CD4-positive, alpha-beta T cell (primary cell): ENCODE data around the gene STAT5B. TPM values are rescaled to one million over a fixed set of nuclear protein-coding genes. Genes with fewer than 3 reads are reported as not detected.

Experiments used
- ATAC-seq: fragments of 200-7000 bp; cut with Tn5 transposase; one replicate; pipeline ENCODE4 v1.10.0; 2022; ENCODE audit warnings: mild to moderate bottlenecking; ENCODE audit not compliant: poor library complexity
- CTCF ChIA-PET: fragments of 350-600 bp; sonication (Branson Sonifier 250); formaldehyde crosslinking; loops from one replicate; lab custom pipeline; 2021; ENCODE audit warnings: antibody characterized with exemption, inconsistent platforms; lab: Charles Lee
- POLR2A ChIA-PET: fragments of 350-600 bp; sonication (Branson Sonifier 250); formaldehyde crosslinking; loops from one replicate; lab custom pipeline; 2021; ENCODE audit warnings: antibody characterized with exemption, inconsistent platforms; lab: Charles Lee
- DNase-seq, 14 experiments: peaks; one replicate each; pipeline ENCODE4 v3.0.0-alpha.2; 2013 to 2020; ENCODE audit warnings: mixed read lengths in 2 of 14
- H3K27ac ChIP-seq, 2 donors: one replicate each; pipeline versions ENCODE4 v1.5.1 to v1.7.0; 2013; ENCODE audit warnings: low read length in 2 of 2, low read depth in 1 of 2, mild to moderate bottlenecking in 1 of 2
- H3K27me3 ChIP-seq, 2 experiments: 1 replicate in 1 of 2; 2 replicates in 1 of 2; pipeline versions ENCODE4 v1.6.1 to v1.7.0; 2013; ENCODE audit warnings: low read length in 2 of 2, control low read depth in 1 of 2, mild to moderate bottlenecking in 1 of 2, moderate library complexity in 1 of 2; ENCODE audit not compliant: insufficient read depth in 2 of 2, control insufficient read depth in 1 of 2
- H3K36me3 ChIP-seq: one replicate; pipeline ENCODE4 v1.6.1; 2013; ENCODE audit warnings: low read length, control low read depth; ENCODE audit not compliant: insufficient read depth
- H3K4me1 ChIP-seq: one replicate; pipeline ENCODE4 v1.6.1; 2013; ENCODE audit warnings: low read length, control low read depth; ENCODE audit not compliant: insufficient read depth
- H3K4me3 ChIP-seq: one replicate; pipeline ENCODE4 v1.5.1; 2013; ENCODE audit warnings: mild to moderate bottlenecking, low read length, moderate library complexity
- H3K9me3 ChIP-seq, 2 experiments: 1 replicate in 1 of 2; 2 replicates in 1 of 2; pipeline versions ENCODE4 v1.6.1 to v1.7.0; 2013; ENCODE audit warnings: low read length in 2 of 2, mild to moderate bottlenecking in 2 of 2, control low read depth in 1 of 2, moderate library complexity in 1 of 2; ENCODE audit not compliant: control insufficient read depth in 1 of 2, insufficient read depth in 1 of 2
- H3K27ac Mint-ChIP-seq: one replicate; pipeline ENCODE4 v1.8.0; 2020; ENCODE audit warnings: mixed read lengths
- H3K27me3 Mint-ChIP-seq: one replicate; pipeline ENCODE4 v1.8.0; 2021; ENCODE audit warnings: mixed read lengths
- H3K36me3 Mint-ChIP-seq: one replicate; pipeline ENCODE4 v1.8.0; 2021; ENCODE audit warnings: low read depth, mixed read lengths
- H3K4me1 Mint-ChIP-seq: one replicate; pipeline ENCODE4 v1.8.0; 2021; ENCODE audit warnings: low read depth, mixed read lengths
- H3K4me3 Mint-ChIP-seq: one replicate; pipeline ENCODE4 v1.8.0; 2020; ENCODE audit warnings: mild to moderate bottlenecking, mixed read lengths
- H3K9me3 Mint-ChIP-seq: one replicate; pipeline ENCODE4 v1.8.0; 2020; ENCODE audit warnings: mixed read lengths
- intact Hi-C, 2 experiments: fragments of 100-400 bp; cut with DNase I in 1 of 2; cut with micrococcal nuclease in 1 of 2; formaldehyde crosslinking; loops; one replicate each; pipeline versions ENCODE4 v1.15.1 to v1.9.0; 2023 to 2025; cut with DNase I, micrococcal nuclease
- total RNA-seq, 174 experiments: library from RNA in 2 of 174; stranded (reverse) in 2 of 174; gene quantifications; one replicate each; pipeline ENCODE4 v1.2.3 and lab custom pipeline; 2021 to 2026
- TF ChIP-seq, protein P1 (sequence below): fragments of 200-600 bp; IDR thresholded peaks from one replicate; pipeline ENCODE4 v1.8.0; 2022; ENCODE audit warnings: antibody characterized with exemption, mild to moderate bottlenecking

STAT5B gene
- total RNA-seq, 2 experiments from 2014 or later = 99.4 to 104 TPM

- CTCF ChIA-PET = interaction anchor here (0.6 kb wide), 1 partner anchor 236 kb away, joined by 3 read pairs; no protein-coding TSS in a partner anchor
- peaks cover 46% of the 10 kb centered on the region for H3K36me3 Mint-ChIP-seq
- intact Hi-C loops = no loop called here
- no peak overlapping the region for H3K27ac ChIP-seq
- ATAC-seq = no peak
- H3K36me3 ChIP-seq = peaks cover 33% of the 10 kb centered on the region
- POLR2A ChIA-PET = no interaction called here
- DNase-seq = peak in 3 of 14 experiments; percentile 19 to 58 (median 49)
- no peaks in the 10 kb centered on the region for H3K9me3 ChIP-seq
- H3K4me3 Mint-ChIP-seq = no peak overlapping the region
- H3K27me3 ChIP-seq = no peaks in the 10 kb centered on the region
- no peak overlapping the region for H3K27ac Mint-ChIP-seq
- H3K27me3 Mint-ChIP-seq = no peaks in the 10 kb centered on the region
- H3K4me3 ChIP-seq = no peak overlapping the region
- TF ChIP-seq, protein P1, sequence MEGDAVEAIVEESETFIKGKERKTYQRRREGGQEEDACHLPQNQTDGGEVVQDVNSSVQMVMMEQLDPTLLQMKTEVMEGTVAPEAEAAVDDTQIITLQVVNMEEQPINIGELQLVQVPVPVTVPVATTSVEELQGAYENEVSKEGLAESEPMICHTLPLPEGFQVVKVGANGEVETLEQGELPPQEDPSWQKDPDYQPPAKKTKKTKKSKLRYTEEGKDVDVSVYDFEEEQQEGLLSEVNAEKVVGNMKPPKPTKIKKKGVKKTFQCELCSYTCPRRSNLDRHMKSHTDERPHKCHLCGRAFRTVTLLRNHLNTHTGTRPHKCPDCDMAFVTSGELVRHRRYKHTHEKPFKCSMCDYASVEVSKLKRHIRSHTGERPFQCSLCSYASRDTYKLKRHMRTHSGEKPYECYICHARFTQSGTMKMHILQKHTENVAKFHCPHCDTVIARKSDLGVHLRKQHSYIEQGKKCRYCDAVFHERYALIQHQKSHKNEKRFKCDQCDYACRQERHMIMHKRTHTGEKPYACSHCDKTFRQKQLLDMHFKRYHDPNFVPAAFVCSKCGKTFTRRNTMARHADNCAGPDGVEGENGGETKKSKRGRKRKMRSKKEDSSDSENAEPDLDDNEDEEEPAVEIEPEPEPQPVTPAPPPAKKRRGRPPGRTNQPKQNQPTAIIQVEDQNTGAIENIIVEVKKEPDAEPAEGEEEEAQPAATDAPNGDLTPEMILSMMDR = no peak
- H3K9me3 Mint-ChIP-seq = no peaks in the 10 kb centered on the region
- peaks cover 8% of the 10 kb centered on the region for H3K4me1 Mint-ChIP-seq
- H3K4me1 ChIP-seq = peaks cover 10% of the 10 kb centered on the region
These were observed 77.3 kb downstream of the STAT5B start for GRCh38 chr17:42198897-42199296.

DNA sequence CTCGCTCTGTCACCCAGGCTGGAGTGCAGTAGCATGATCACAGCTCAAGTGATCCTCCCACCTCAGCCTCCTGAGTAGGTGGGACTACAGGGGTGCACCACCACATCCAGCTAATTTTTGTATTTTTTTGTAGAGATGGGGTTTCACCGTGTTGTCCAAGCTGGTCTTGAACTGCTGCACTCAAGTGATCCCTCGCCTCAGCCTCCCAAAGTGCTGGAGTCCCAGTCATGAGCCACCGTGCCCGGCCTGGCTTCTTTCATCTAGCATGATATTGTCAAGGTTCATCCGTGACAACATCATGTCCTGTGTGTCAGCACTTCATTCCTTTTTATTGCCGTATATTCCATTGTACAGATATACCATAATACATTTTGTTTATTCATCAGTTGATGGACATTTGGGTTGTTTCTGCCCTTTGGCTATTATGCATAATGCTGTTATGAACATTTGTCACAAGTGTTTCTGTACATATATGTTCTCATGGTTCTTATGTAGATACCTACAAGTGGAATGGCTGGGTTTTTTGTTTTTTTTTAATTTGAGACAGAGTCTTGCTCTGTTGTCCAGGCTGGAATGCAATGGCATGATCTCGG lies 78.5 kb downstream of the STAT5B start:
- Mint-ChIP-seq H3K4me3 (no peak overlapping the region), H3K4me1 (peaks cover 15% of the 10 kb centered on the region), H3K9me3 (no peaks in the 10 kb centered on the region), H3K36me3 (peaks cover 36% of the 10 kb centered on the region), H3K27me3 (no peaks in the 10 kb centered on the region), H3K27ac (no peak overlapping the region)
- no peaks in the 10 kb centered on the region for H3K27me3 ChIP-seq
- ATAC-seq (no peak), DNase-seq (no peak)
- peaks cover 23% of the 10 kb centered on the region for H3K4me1 ChIP-seq
- intact Hi-C loops = no loop called here
- no peaks in the 10 kb centered on the region for H3K9me3 ChIP-seq
- ChIA-PET CTCF (no interaction called here), POLR2A (no interaction called here)
- TF ChIP-seq, protein P1 = no peak
- no peak overlapping the region for H3K4me3 ChIP-seq
- H3K27ac ChIP-seq = no peak overlapping the region
- H3K36me3 ChIP-seq = peaks cover 23% of the 10 kb centered on the region

GRCh38 chr17:42193969-42194899 lies 82.0 kb downstream of the STAT5B start, which contains the start of gene GHDC:
Gene GHDC, minus strand, starts transcription at chr17:42194494. Its CDS starts 913 bp downstream, at chr17:42193581.
- Histone ChIP-seq H3K27ac (peak within 1 kb of the TSS; percentile 34 to 39), H3K4me1 (peaks cover 26% of the 10 kb centered on the region), H3K9me3 (no peaks in the 10 kb centered on the region), H3K4me3 (peak within 1 kb of the TSS; percentile 75), H3K27me3 (no peaks in the 10 kb centered on the region), H3K36me3 (no peaks in the 10 kb centered on the region)
- Mint-ChIP-seq H3K27ac (peak within 1 kb of the TSS; percentile 76), H3K36me3 (peaks cover 7% of the 10 kb centered on the region), H3K4me3 (peak within 1 kb of the TSS; percentile 95), H3K4me1 (peaks cover 18% of the 10 kb centered on the region), H3K9me3 (no peaks in the 10 kb centered on the region), H3K27me3 (no peaks in the 10 kb centered on the region)
- TF ChIP-seq, protein P1 = no peak
- intact Hi-C loops = loop anchor here (1.0 to 5.0 kb wide), 3 partner anchors 13 to 72 kb away; partner anchors contain the start of genes HSPB9 (in 1 of the 2), KAT2A (in 1 of the 2) and KCNH4 (in 1 of the 2)
- CTCF ChIA-PET = interaction anchor here (0.8 to 2.5 kb wide), 6 partner anchors 10 to 128 kb away, joined by 3 to 12 read pairs (median 5); partner anchors contain the start of genes HCRT and KCNH4
- ATAC-seq (peak; percentile 97), DNase-seq (peak; percentile 55 to 88 (median 73))
- POLR2A ChIA-PET = interaction anchor here (0.7 to 3.6 kb wide), 16 partner anchors 10 to 415 kb away, joined by 3 to 23 read pairs (median 4); partner anchors contain the start of genes CNP, DHX58, HCRT and KCNH4
